Stimulated activated CD4-positive, alpha-beta T cell treated with anti-CD3 and anti-CD28 coated beads, Interleukin-2, amount 100 ng/mL, for 48 hours (primary cell): ENCODE results near the gene PRKN.

Source experiments
- DNase-seq, 2 donors: peaks; one replicate each; pipeline ENCODE4 v3.0.0-alpha.2; 2020

PRKN gene

DNA sequence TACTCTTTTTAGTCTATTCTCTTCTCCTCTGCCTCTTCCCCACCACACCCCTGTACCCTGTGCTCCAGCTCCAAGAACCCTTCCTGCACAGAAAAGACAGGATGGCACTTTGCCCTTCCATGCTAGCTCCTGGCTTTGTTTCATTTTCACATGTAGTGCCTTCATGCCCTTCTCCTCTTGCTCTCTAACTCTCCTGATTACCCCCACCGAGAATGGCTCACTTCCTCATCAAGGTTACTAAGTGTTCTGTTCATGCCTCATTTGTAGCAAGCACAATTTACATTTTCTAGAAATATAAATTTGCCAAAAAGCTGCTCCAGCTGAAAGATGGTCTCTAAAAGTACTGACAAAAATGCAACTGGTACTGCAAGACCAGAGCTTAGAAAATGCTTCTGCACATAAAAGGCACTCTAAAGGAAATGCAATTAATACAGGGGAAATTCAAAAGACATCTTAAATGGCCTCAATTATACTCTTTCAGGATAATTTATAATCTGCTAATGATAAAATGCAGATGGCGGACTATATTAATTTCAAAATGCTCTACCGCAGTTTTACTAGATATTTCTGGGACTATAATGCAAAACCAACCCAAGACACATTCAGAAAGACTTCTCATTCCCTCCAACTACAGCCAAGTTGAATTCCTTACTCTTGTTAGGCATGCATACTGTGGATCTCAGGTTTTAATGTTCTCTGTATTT lies 570.2 kb downstream of the PRKN start:
- DNase-seq = no peak

DNA sequence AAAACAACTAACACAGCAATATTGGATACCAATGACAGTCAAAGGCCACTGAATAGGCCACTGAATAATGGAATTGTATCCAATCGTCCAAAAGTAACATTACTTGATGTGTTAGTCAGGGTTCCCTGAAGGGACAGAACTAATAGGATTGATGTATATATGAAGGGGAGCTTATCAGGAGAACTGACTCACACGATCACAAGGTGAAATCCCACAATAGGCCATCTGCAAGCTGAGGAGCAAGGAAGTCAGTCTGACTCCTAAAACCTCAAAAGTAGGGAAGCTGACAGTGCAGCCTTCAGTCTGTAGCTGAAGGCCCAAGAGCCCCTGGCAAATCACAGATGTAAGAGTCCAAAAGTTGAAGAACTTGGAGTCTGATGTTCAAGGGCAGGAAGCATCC lies 571.4 kb downstream of the PRKN start:
- DNase-seq = no peak

DNA sequence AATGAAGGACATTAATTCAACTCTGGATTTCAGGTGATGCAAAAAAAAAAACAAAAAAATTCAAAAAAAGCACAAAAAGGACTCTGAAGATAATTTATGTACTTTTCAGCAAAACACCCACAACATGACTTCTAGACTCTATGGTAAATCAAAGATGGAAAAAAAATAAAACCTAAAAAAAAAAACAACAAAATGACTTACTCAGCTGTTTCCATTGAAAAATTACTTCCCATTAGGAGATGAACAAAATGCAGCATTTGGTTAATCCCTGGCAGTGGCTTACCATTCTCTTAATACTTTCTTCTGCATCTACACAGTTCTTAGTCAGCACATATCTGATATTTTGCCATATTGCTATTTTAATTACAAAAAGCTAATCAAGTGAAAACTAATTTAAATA lies 572.6 kb downstream of the PRKN start:
- no peak for DNase-seq

DNA sequence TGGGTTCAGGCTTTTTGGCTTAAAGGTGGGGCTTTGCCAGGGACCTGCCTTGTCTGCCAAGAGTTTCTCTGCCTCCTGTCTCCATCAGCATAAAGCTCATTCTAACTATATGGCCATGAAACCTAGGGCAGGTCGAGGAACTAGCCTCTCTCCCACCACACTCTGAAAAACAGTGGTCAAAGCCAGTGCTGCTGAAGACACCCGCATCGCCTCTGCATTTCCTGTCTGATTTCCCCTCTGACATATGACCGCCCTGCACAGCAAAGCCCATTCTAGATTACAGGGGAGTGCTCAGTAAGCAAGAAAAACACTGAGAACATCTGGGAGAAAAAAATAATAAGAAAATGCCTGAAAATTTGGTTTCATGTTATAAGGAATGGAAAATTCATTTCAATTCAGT lies 573.6 kb downstream of the PRKN start:
- no peak for DNase-seq

DNA sequence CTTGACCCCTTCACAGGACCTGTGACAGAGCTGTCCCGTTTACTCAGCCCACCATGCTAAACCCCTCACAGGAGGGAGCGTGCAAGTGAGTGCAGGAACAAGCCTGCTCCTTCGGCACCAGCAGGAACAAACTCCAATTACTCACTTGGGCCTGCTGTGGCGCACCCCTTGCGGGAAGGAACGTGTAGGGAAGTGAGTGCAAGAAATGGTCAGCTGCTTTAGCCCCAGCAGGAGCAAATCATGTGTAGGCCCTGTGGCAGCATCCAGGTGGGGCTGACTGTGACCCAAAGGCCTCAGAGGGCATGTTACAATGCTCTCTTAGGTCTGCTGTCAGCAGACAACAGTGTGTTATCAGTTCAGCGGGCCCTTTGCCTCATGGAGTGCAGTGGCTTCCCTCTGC lies 574.4 kb downstream of the PRKN start:
- no peak for DNase-seq

DNA sequence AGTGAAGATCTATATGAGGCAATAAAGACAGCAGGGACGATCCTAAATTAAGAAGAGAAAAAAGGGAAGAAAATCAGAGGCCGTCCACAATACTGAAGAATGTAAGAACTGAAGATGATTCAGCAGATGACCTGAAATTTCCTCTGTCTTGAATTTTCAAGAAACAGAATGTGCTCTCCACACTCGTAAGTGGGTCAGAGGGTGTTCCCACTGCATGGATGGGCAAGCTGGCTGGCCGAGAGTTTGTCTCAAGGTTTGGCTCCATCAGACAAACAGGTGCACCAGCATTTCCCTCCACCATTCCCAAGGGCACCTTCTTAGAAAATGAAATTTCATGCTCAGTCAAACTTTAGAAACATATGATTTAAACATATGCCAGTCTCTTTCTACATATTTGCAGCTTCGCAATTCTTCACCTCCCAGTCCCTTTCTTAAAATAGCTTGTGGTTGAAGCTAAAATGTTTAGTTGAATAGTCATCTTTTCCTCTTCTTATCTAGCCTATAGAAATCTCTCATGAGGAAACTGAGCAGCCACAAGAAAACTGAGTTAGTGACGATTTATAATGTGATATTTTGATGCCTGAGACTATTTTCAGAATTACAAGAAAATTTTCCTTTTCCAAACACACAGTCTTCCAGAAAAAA lies 576.4 kb downstream of the PRKN start:
- no peak for DNase-seq

DNA sequence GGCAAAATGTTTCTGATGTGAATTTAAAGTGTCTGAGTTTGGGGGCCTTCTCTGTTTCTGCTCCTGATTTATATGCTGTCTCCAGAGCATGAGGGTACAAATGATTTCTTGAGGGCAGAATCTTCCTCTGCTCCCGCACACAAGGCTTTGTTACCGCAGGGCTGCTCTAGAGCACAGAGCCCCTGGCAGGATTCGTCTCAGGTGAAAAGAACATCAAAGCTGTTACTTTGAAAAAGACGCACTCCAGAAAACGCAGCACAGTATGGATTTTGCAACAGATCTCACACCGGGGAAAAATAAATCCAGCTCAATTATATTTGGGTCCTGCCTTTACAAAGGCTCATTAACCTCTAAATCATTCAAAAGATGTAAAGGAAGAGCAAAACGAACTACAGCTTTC lies 577.3 kb downstream of the PRKN start:
- DNase-seq = no peak

DNA sequence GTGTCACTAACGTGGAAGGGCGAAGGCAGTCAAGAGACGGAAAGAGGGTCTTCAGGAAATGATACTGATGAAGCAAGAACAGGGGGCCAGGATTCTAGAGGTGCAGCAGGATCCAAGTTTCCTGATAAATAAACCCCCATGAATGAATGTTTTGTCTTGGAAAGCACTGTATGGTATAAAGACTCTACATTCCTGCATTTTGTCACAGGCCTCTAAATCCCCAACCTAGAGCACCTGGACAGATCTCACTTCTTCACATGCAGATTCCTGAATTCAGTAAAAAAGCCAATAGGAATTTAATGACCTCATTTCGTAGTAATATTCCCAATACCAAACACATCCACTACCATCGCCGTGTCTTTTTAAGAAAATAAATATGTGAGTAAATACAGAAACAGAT lies 577.8 kb downstream of the PRKN start:
- no peak for DNase-seq

DNA sequence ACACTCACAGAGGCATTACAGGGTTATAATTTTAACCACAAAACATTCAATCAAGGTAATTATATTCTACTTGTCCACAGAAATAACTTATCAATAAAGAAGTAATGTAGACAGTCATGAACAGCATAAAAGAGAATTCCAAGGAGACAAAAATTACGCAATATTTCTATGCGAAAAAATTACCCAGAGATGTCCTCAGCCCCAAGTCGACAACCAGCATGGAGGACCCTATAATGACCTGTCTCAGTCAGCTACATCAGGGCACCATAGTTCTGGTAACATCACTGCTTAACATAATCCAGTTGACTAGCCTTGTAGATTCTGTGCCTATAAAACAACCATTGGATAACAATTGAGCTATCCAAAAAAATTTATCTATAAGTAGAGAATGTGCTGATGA lies 579.8 kb downstream of the PRKN start:
- DNase-seq = no peak

DNA sequence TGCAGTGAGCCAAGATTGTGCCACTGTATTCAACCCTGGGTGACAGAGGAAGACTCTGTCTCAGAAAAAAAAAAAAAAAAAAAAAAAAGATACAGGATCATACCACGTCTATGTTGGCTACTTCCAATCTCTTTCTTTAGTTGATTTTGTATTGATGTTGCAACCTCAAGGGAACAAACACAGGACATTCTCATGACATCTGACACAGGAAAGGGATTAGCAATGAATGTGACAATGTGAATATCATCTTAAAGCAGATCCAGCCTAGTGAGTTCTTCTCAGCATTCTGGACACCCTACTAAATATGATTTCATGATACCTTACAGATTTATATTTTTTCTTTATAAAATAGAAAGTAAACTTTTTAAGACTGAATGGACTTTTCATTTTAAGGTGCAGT lies 580.3 kb downstream of the PRKN start:
- DNase-seq = no peak

DNA sequence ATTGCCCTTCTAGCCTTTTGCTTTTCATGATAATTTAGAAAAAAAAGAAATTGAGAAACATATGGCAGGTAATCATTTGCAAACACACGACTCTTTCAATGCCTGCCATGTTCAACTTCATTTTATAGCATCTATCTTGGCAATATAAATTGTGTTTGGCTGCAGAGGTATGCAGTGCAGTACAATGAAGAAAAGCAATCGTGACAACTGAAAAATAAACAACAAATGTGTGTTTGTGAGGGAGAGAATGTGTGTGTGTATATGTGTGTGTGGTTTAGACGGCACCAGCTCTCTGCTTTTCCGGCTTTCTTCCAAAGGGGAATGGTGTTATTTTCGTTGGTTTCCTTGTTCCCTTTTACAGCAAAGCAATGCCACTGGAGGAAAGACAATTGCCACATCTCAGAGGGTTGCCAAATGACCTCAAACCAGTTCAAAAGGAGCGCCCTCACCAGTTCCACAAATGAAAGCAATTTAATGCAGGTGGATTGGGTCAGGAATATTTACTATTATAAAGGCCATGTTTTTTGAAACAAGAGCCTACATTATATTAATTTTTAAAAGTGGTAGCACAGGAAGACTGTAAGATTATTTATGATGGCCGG lies 587.2 kb downstream of the PRKN start:
- DNase-seq = no peak

DNA sequence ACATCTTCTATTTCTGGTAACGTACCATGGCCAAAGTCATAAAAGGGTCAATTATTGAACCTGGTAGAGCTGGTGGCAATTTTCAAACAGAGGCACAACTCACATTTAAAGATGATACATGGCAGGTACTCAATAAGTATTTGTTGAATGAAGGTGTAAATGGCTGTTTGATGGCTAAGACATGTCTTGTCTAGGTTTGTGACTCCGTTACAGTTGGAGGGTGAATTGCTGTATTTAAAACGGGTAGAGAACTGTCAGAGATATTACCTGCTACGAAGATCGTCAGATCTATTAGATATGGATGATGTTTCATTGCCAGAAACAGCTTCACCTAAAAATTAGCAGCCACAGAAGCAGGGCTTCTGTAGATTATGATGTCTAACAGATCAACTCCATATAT lies 601.9 kb downstream of the PRKN start:
- DNase-seq = no peak

DNA sequence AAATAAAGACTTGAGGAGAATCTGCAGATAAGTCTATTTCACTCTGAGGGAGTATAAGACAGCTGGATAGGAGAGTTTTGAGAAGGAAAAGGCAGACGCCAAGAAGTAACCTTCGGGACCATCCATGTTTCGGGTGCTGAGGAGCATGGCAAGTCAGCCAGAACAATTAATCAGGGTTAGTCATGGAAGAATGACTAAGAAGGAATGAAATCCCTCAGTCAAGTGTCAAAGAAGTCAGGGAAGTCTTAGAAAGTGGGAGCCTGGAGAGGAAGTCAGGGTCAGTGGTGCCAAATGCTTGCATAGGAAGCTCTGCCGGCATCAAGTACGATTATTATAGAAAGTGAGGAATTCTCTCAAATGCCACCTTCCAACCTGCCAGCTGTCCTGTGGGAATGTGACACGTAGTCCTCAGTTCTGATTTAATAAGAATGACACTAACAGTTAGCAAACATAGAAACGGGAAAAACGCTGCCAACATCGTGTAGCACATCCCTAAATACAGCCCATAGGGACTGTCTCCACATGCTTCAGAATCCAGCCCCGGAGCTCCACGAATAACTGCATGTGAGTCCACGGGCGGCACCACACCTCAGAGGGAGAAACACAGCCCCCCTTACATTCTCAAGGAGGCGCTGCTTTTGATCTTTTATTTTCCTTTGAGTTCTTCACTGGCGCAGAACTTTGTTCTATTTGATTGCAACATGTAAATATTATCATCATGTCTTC lies 602.7 kb downstream of the PRKN start:
- DNase-seq = no peak

DNA sequence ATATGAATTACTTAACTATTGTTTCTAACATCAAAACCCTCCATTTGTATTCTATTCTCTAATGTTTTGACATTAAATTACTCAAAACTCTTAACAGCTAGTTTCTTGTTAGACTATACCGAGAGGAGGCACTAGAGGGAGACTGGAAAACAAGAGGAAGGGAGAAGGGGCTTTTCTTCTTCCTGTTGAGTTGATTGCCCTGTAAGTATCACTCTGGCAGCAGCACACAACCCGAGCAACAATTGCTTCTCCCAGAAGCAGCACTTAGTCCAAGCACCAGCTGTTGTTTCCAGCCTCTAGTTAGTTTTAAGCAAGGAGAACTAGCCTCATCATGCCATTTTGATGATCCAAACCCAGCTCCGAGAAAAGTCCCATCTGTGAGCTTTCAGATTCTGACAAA lies 603.8 kb downstream of the PRKN start:
- DNase-seq = no peak

DNA sequence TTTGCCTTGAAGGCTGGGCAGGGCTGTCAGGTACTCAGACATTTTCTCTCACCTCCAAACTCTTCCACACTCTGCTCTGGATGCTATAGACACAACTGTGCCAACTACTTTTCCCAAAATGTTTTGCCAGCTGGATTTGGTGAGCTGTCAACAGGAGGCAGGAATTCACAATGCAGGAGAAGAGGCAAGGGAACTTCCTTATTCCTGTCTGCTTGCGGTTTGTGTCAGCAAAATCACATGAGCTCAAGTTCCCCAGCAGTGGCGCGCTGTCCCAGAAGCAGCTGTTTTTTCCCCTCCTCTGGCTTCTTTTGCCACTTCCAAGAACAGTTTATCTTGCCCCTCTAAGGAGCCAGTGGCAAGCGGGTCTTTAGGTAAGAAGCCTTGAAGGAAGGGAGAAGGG lies 608.2 kb downstream of the PRKN start:
- DNase-seq = no peak

DNA sequence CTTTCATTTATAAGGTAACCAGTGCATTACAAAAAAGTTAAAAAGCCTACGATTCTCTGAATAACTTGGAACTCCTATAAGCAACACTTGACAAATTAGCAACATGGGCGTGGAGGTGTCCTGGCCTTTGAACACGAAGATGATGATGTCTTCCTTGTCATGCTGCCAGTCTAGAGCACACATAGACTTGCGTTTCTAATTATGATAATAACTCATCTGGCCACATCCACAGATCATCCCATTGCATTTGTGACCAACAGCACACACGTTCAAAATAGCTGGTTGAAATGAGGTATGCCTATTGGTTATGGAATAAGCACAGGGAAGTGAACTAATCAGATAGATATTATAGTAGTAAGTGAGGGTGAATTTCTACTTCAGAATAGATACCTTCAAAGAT lies 608.9 kb downstream of the PRKN start:
- DNase-seq = no peak

DNA sequence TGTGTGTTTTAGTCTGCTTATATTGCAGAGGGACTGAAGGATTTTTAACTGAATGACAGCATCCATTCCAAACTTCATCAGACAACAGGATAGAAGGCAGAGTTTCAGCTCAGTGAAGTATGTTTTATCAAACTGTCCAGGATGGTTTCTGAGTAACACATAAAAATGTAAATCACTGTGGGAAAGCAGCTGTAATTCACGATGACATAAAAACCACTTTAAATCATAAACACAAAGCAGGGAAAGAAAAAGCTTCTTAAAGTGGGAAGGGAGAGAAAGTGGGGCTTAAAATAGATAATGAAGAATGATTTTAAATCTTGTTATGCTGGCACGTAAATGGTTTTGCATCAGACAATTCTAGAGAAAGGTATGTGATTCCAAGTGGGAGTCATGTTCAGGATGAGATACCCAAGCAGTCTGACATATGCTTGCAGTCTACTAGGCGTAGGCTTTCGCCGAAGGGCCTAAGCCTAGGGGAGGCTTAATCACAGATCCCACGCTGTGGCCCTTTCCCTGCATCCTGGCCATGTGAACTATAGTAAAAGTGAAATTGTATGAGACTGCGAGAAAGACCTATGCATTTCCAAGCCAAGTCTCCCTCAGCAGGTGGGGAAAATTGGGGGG lies 610.6 kb downstream of the PRKN start:
- no peak for DNase-seq

DNA sequence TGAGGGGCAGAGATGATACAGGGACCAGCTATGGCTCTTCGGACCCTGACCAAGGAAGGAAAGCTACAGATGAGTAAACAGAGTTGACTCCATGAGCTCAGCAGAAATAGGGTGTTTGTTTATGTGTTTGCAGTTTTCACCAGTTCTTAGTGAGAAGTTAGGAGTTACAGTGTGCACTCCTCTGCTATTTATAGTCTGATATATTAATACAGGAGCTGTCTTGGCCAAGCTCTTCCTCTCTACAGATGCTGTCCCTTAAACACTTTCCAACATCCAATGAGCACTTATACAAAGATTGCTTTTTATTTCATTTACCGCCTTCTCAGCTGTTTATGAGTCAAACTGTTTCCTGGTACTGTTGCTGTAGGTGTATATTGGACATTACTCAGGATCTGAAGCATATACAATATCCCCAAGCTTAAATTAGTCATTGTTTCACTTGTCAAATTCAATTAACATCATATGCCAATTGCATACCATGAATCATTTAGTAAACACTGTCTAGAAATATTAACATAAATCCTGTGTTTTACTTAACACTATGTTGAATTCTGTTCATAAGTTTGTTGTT lies 618.0 kb downstream of the PRKN start:
- no peak for DNase-seq

DNA sequence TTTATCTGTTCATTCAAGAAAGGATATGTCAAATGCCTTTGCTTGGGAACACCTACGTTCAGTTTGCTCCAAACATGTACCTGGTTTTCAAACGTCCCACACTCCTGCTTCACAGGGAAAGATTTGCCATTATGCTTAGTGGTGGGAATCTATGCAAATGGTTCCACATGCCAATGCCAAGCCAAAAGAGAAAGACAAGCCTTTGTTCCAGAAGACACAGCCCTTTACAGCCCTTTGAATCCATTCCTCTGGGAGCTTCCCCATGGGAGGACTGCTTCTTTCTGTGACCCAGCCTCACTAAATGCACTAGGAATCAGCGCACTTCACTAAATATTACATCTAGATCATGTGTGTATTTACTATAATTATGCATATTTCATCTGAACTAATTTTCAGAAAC lies 619.5 kb downstream of the PRKN start:
- no peak for DNase-seq

DNA sequence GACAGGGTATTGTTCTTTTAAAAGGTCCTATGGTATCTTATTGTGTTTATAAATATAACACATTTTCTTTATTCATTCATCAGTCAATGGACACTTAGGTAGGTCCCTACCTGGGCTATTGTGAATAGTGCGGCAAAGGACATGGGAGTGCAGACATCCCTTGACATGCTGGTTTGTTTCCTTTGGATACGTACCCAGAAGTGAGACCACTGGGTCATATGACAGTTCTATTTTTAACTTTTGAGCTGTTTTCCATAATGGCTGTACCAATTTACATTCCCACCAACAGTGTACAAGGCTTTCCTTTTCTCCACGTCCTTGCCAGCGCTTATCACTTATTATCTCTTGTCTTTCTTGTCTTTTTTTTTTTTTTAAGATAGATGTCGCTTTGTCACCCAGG lies 627.5 kb downstream of the PRKN start:
- DNase-seq = no peak

DNA sequence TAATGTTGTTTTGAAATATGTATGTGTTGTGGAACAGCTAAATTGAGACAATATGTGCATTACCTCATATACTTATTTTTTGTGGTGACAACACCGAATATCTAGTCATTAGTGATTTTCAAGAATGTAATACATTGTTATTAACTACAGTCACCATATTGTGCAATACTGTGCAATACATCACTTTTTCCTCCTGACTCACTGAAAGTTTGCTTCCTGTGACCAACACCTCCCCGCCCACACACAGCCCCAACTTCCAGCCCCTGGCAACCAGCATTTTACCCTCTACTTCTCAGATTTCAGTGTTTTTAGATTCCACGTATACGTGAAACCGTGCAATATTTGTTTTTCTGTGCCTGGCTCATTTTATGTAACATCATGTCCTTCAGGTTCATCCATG lies 627.9 kb downstream of the PRKN start:
- DNase-seq = peak; percentile 19 to 27

DNA sequence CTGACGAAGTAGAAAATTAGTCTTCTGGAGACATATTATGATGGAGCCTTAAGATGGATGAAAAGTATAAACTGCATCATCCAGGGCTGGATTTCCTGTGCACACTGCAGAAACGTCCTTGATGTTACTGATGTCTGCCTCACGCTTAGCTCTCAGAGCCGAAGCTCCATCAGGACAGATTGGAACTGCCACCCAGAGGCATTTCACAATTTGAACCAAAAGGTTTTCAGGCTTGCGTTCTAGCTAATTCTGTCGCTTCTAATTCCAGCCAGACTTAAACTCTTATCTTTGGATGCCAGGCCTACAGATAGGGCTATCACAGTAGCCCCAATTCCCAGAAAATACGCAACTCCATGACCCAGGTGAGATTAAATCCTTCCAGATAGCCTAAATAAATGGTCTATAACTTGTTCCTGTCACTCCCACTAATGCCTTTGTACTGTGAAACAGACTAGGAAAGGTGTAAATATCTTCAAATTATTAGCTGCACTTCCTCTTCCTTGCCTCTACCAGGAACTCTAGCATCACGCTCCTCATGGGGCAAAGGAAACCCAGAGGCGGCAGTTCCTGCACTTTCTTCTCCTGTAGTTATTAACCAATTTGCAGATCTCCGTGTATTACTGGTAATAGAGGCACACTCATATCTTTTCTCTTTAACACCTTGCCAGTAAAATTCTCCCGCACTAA lies 634.6 kb downstream of the PRKN start:
- no peak for DNase-seq

DNA sequence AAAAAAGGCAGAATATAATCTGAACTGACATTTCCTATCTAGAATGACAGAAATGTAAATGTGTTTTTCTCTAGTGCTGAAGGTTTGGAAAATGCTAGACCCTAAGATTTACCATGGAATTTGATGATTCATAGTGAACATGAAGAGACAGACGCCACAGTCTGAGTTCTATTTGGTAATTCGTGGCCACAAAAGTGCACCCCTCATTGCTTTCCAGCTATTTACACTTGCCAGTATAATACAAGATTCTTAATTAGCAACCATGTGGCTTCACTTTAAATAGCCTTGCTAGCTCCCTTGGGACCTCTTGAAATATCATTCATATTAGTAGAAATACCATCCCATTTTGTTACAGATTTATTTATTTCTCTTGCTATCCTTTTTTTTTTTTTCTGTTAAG lies 636.8 kb downstream of the PRKN start:
- DNase-seq = no peak
